Duodenal mucosa (tissue), 2 donors: ENCODE results near the gene TVP23C.

Experiments used
- H3K27ac ChIP-seq: one replicate; pipeline ENCODE4 v1.7.0; 2013; ENCODE audit warnings: low read depth, low read length
- H3K27me3 ChIP-seq, 2 donors: one replicate each; pipeline ENCODE4 v1.7.0; 2013; ENCODE audit warnings: low read length in 2 of 2, control low read depth in 1 of 2; ENCODE audit not compliant: insufficient read depth in 2 of 2, control insufficient read depth in 1 of 2
- H3K36me3 ChIP-seq, 2 donors: one replicate each; pipeline ENCODE4 v1.7.0; 2013; ENCODE audit warnings: low read length in 2 of 2, control low read depth in 1 of 2; ENCODE audit not compliant: insufficient read depth in 2 of 2, control insufficient read depth in 1 of 2
- H3K4me1 ChIP-seq, 2 donors: one replicate each; pipeline ENCODE4 v1.7.0; 2013; ENCODE audit warnings: low read length in 2 of 2, control low read depth in 1 of 2; ENCODE audit not compliant: insufficient read depth in 2 of 2, control insufficient read depth in 1 of 2
- H3K4me3 ChIP-seq, 2 donors: one replicate each; pipeline ENCODE4 v1.7.0; 2013; ENCODE audit warnings: low read length in 2 of 2, low read depth in 1 of 2
- H3K9ac ChIP-seq, 2 donors: one replicate each; pipeline ENCODE4 v1.7.0; 2013; ENCODE audit warnings: low read length in 2 of 2, low read depth in 1 of 2
- H3K9me3 ChIP-seq, 2 donors: one replicate each; pipeline ENCODE4 v1.7.0; 2013; ENCODE audit warnings: low read length in 2 of 2, control low read depth in 1 of 2; ENCODE audit not compliant: control insufficient read depth in 1 of 2

TVP23C gene

DNA sequence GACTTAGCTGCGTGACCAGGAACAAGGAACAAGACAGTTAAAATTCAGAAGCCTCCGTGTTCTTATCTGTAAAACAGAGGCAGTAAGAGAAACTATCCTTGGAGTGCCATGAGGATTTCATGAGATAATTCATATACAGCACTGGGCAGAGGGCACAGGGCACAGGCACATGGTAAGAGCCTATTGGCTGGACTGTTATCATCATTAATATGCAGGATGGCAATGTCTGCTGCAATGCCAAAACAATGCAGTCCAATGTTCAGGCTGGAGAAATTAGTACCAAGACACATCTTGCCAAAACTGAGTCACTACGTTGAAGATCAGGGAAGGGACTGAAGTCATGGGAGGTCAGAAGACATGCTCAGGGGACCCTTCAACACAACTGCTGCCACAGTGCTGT lies 109.5 kb downstream of the TVP23C start:
- Histone ChIP-seq H3K36me3 (peaks cover 0 to 5% of the 10 kb centered on the region in 2 donors), H3K27ac (no peak overlapping the region), H3K27me3 (no peaks in the 10 kb centered on the region), H3K4me1 (peaks cover 29 to 33% of the 10 kb centered on the region in 2 donors), H3K9ac (peak overlapping the region in 1 of 2 donors; percentile 4), H3K9me3 (no peaks in the 10 kb centered on the region), H3K4me3 (no peak overlapping the region)

DNA sequence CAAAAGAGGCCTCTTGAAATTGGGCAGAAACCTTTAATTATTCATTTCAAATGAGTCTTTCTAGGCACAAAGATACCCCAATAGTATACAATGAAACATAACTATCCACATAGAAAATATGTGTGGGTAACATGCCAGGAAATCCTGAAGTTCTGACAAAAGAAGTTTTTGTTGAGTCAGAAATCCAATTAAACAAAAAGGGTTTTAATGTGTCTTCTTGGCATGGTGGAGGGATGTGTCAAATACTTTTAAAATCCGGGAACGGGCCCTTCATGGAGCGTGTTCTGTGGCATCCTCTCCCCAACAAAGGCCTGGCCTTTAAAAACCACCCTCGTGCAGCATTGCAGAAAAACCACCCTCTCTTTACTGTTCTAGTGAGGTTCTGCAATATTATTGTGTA lies 110.0 kb downstream of the TVP23C start:
- H3K27me3 ChIP-seq: no peaks in the 10 kb centered on the region
- no peak overlapping the region for H3K27ac ChIP-seq
- H3K4me3 ChIP-seq: no peak overlapping the region
- peaks cover 35 to 39% of the 10 kb centered on the region in 2 donors for H3K4me1 ChIP-seq
- no peaks in the 10 kb centered on the region for H3K9me3 ChIP-seq
- H3K36me3 ChIP-seq: peaks cover 0 to 5% of the 10 kb centered on the region in 2 donors
- no peak overlapping the region for H3K9ac ChIP-seq

DNA sequence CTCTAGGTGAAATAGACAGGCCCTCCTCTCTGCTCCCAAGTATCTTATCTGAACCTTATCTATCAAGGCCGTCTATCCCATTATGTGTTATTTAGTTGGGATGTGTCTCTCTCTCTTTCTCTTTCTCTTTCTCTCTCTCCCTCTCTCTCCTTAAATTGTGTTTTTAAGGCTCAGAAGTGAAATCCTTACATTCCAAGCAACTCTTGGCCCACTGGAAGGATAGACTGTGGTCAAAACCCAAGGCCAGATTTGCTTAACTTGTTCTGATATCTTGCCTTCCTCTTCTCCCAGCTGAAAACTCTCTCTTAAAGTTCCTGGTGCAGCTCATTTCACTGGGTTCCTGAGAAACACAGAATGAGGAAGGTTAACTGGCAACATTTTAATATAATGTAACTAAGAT lies 110.5 kb downstream of the TVP23C start:
- Histone ChIP-seq H3K9me3 (no peaks in the 10 kb centered on the region), H3K36me3 (peaks cover 0 to 5% of the 10 kb centered on the region in 2 donors), H3K27me3 (no peaks in the 10 kb centered on the region), H3K9ac (no peak overlapping the region), H3K4me1 (peaks cover 40 to 44% of the 10 kb centered on the region in 2 donors), H3K4me3 (no peak overlapping the region), H3K27ac (no peak overlapping the region)
